PC-3 (cell line): Measurements from ENCODE around the gene CFAP299.

Source experiments
- EZH2 ChIP-seq: fragments of 300-600 bp; sonication (generic); IDR thresholded peaks from one replicate; pipeline ENCODE4 v1.6.1; 2017; ENCODE audit warnings: antibody characterized with exemption, mild to moderate bottlenecking, low read length; ENCODE audit not compliant: unreplicated experiment
- EZH2phosphoT487 ChIP-seq: fragments of 300-600 bp; sonication (generic); IDR thresholded peaks from 2 replicates; pipeline ENCODE4 v1.6.1; 2018; ENCODE audit warnings: mild to moderate bottlenecking, antibody characterized with exemption, low read length, borderline replicate concordance
- TF ChIP-seq, protein P1 (sequence below): fragments of 300-600 bp; sonication (generic); conservative IDR thresholded peaks from 2 replicates; pipeline ENCODE4 v1.5.1; 2017; ENCODE audit warnings: antibody characterized with exemption, low read depth, mild to moderate bottlenecking, low read length

- TF ChIP-seq, protein P1, sequence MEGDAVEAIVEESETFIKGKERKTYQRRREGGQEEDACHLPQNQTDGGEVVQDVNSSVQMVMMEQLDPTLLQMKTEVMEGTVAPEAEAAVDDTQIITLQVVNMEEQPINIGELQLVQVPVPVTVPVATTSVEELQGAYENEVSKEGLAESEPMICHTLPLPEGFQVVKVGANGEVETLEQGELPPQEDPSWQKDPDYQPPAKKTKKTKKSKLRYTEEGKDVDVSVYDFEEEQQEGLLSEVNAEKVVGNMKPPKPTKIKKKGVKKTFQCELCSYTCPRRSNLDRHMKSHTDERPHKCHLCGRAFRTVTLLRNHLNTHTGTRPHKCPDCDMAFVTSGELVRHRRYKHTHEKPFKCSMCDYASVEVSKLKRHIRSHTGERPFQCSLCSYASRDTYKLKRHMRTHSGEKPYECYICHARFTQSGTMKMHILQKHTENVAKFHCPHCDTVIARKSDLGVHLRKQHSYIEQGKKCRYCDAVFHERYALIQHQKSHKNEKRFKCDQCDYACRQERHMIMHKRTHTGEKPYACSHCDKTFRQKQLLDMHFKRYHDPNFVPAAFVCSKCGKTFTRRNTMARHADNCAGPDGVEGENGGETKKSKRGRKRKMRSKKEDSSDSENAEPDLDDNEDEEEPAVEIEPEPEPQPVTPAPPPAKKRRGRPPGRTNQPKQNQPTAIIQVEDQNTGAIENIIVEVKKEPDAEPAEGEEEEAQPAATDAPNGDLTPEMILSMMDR = no peak
- TF ChIP-seq EZH2 (no peak), EZH2phosphoT487 (no peak)
These were observed 644.7 kb downstream of the CFAP299 start for GRCh38 chr4:80980239-80980638.
